ENCODE results near the gene OR52I1.

GRCh38 chr11:4642043-4642442, 48.2 kb downstream of the OR52I1 start:
- TF ChIP-seq POLR2AphosphoS5 (IDR thresholded peaks at IDR 0.05; ENCODE audit: low read depth, low read length), result no peak
- no peak for TF ChIP-seq REST (IDR thresholded peaks at IDR 0.05; ENCODE audit: insufficient read depth in 1 of 2, low read depth in 2 of 2, low read length in 2 of 2)
- TF ChIP-seq FOXP2 (optimal IDR thresholded peaks at IDR 0.05; ENCODE audit: borderline replicate concordance, extremely low read depth, extremely low read length, insufficient read depth), result no peak
